IgD-negative memory B cell (primary cell): Measurements from ENCODE around the gene PRICKLE3. TPM values are rescaled to one million over a fixed set of nuclear protein-coding genes. Genes with fewer than 3 reads are reported as not detected.

Experiments used
- H3K27ac Mint-ChIP-seq, 3 donors: one replicate each; pipeline ENCODE4 v1.8.0; 2020 to 2022; ENCODE audit warnings: mild to moderate bottlenecking in 3 of 3, mixed read lengths in 3 of 3, moderate library complexity in 1 of 3
- H3K27me3 Mint-ChIP-seq: one replicate; pipeline ENCODE4 v1.8.0; 2021; ENCODE audit warnings: mixed read lengths
- H3K36me3 Mint-ChIP-seq: one replicate; pipeline ENCODE4 v1.8.0; 2020; ENCODE audit warnings: mild to moderate bottlenecking, mixed read lengths
- H3K4me1 Mint-ChIP-seq, 3 donors: one replicate each; pipeline ENCODE4 v1.8.0; 2020 to 2022; ENCODE audit warnings: mixed read lengths in 3 of 3, mild to moderate bottlenecking in 1 of 3
- H3K4me3 Mint-ChIP-seq, 4 donors: one replicate each; pipeline ENCODE4 v1.8.0; 2020 to 2022; ENCODE audit warnings: mild to moderate bottlenecking in 4 of 4, mixed read lengths in 4 of 4, moderate library complexity in 3 of 4
- H3K9me3 Mint-ChIP-seq, 3 donors: one replicate each; pipeline ENCODE4 v1.8.0; 2020 to 2021; ENCODE audit warnings: mixed read lengths in 3 of 3, mild to moderate bottlenecking in 1 of 3
- polyA plus RNA-seq: library from polyadenylated mRNA; unstranded; fragments of 300-500 nt; fragmentation: Illumina TruSeq; gene quantifications from one replicate; pipeline ENCODE4 v1.2.3, GENCODE V29; 2021

The PRICKLE3 gene
- 9.5 TPM for polyA plus RNA-seq

- H3K9me3 Mint-ChIP-seq: no peaks in the 10 kb centered on the region
- H3K4me1 Mint-ChIP-seq: peaks cover 4 to 14% (median 8%) of the 10 kb centered on the region in 3 donors
- no peaks in the 10 kb centered on the region for H3K27me3 Mint-ChIP-seq
- no peaks in the 10 kb centered on the region for H3K36me3 Mint-ChIP-seq
- H3K27ac Mint-ChIP-seq: peak within 1 kb of the TSS; percentile 76 to 98 (median 78)
- peak within 1 kb of the TSS; percentile 73 to 89 (median 88) for H3K4me3 Mint-ChIP-seq
Measured at GRCh38 chrX:49186125-49187027, at the start of gene PRICKLE3. Gene PRICKLE3, minus strand, starts transcription at chrX:49186373. Its CDS starts 76 bp downstream, at chrX:49186297.

GRCh38 chrX:49233887-49234555 is 47.8 kb upstream of the PRICKLE3 start:
- H3K4me1 Mint-ChIP-seq: peaks cover 12 to 20% (median 12%) of the 10 kb centered on the region in 3 donors
- no peaks in the 10 kb centered on the region for H3K9me3 Mint-ChIP-seq
- no peak overlapping the region for H3K4me3 Mint-ChIP-seq
- no peaks in the 10 kb centered on the region for H3K27me3 Mint-ChIP-seq
- H3K27ac Mint-ChIP-seq: no peak overlapping the region
- H3K36me3 Mint-ChIP-seq: peaks cover 1% of the 10 kb centered on the region

GRCh38 chrX:49233176-49233575 is 47.0 kb upstream of the PRICKLE3 start, which contains the start of gene CACNA1F:
Gene CACNA1F, minus strand, starts transcription at chrX:49233340. Its CDS starts 31 bp downstream, at chrX:49233309.
- peaks cover 1% of the 10 kb centered on the region for H3K36me3 Mint-ChIP-seq

GRCh38 chrX:49232525-49232924 is 46.4 kb upstream of the PRICKLE3 start:
- Mint-ChIP-seq H3K4me3 (peak overlapping the region in 1 of 4 donors; percentile 69), H3K36me3 (peaks cover 2% of the 10 kb centered on the region), H3K27me3 (no peaks in the 10 kb centered on the region), H3K27ac (peak overlapping the region in 1 of 3 donors; percentile 16), H3K9me3 (peaks cover 0 to 4% (median 0%) of the 10 kb centered on the region in 3 donors), H3K4me1 (peaks cover 12 to 20% (median 12%) of the 10 kb centered on the region in 3 donors)

More at GRCh38 chrX:49233176-49233575, 47.0 kb upstream of the PRICKLE3 start, which contains the start of gene CACNA1F:
- Mint-ChIP-seq H3K27me3 (no peaks in the 10 kb centered on the region), H3K27ac (peak within 1 kb of the TSS in 2 of 3 donors; percentile 16 to 93), H3K4me1 (peaks cover 12 to 20% (median 12%) of the 10 kb centered on the region in 3 donors), H3K9me3 (no peaks in the 10 kb centered on the region), H3K4me3 (peak within 1 kb of the TSS in 1 of 4 donors; percentile 69)

- Mint-ChIP-seq H3K4me3 (peak overlapping the region; percentile 39 to 93 (median 88)), H3K36me3 (peaks cover 4% of the 10 kb centered on the region), H3K27ac (peak overlapping the region in 2 of 3 donors; percentile 93 to 95), H3K9me3 (peaks cover 0 to 4% (median 1%) of the 10 kb centered on the region in 3 donors), H3K4me1 (peaks cover 6 to 10% (median 8%) of the 10 kb centered on the region in 3 donors), H3K27me3 (no peaks in the 10 kb centered on the region)
Measured at GRCh38 chrX:49231333-49232000, 45.3 kb upstream of the PRICKLE3 start.

GRCh38 chrX:49230500-49231232 is 44.5 kb upstream of the PRICKLE3 start:
- H3K27ac Mint-ChIP-seq: peak overlapping the region; percentile 92 to 95 (median 93)
- H3K9me3 Mint-ChIP-seq: peaks cover 0 to 4% (median 1%) of the 10 kb centered on the region in 3 donors
- H3K4me1 Mint-ChIP-seq: peaks cover 6 to 8% (median 8%) of the 10 kb centered on the region in 3 donors
- H3K4me3 Mint-ChIP-seq: peak overlapping the region; percentile 84 to 95 (median 92)
- H3K27me3 Mint-ChIP-seq: no peaks in the 10 kb centered on the region
- H3K36me3 Mint-ChIP-seq: peaks cover 4% of the 10 kb centered on the region

- Mint-ChIP-seq H3K27me3 (peaks cover 4% of the 10 kb centered on the region), H3K4me1 (peaks cover 0 to 4% (median 3%) of the 10 kb centered on the region in 3 donors), H3K27ac (no peak overlapping the region), H3K36me3 (peaks cover 4% of the 10 kb centered on the region), H3K4me3 (peak overlapping the region in 1 of 4 donors; percentile 25), H3K9me3 (peaks cover 0 to 4% (median 1%) of the 10 kb centered on the region in 3 donors)
Measured at GRCh38 chrX:49228185-49228584, 42.0 kb upstream of the PRICKLE3 start.

- Mint-ChIP-seq H3K27me3 (peaks cover 4% of the 10 kb centered on the region), H3K9me3 (peaks cover 0 to 4% (median 1%) of the 10 kb centered on the region in 3 donors), H3K4me3 (peak overlapping the region in 2 of 4 donors; percentile 13 to 25), H3K36me3 (peaks cover 3% of the 10 kb centered on the region), H3K27ac (no peak overlapping the region), H3K4me1 (peaks cover 0 to 4% (median 3%) of the 10 kb centered on the region in 3 donors)
Measured at GRCh38 chrX:49227726-49228125, 41.6 kb upstream of the PRICKLE3 start.

- Mint-ChIP-seq H3K27ac (no peak overlapping the region), H3K9me3 (peaks cover 0 to 4% (median 1%) of the 10 kb centered on the region in 3 donors), H3K36me3 (peaks cover 3% of the 10 kb centered on the region), H3K27me3 (peaks cover 4% of the 10 kb centered on the region), H3K4me1 (peaks cover 0 to 5% (median 3%) of the 10 kb centered on the region in 3 donors), H3K4me3 (no peak overlapping the region)
Measured at GRCh38 chrX:49226946-49227345, 40.8 kb upstream of the PRICKLE3 start.

- Mint-ChIP-seq H3K4me3 (no peak overlapping the region), H3K9me3 (peaks cover 0 to 4% (median 1%) of the 10 kb centered on the region in 3 donors), H3K4me1 (peaks cover 0 to 7% (median 4%) of the 10 kb centered on the region in 3 donors), H3K27me3 (peaks cover 4% of the 10 kb centered on the region), H3K27ac (no peak overlapping the region), H3K36me3 (peaks cover 3% of the 10 kb centered on the region)
Measured at GRCh38 chrX:49225858-49226257, 39.7 kb upstream of the PRICKLE3 start.

GRCh38 chrX:49221868-49222267 is 35.7 kb upstream of the PRICKLE3 start:
- Mint-ChIP-seq H3K27me3 (peaks cover 5% of the 10 kb centered on the region), H3K27ac (no peak overlapping the region), H3K36me3 (peaks cover 1% of the 10 kb centered on the region), H3K4me3 (no peak overlapping the region), H3K9me3 (peaks cover 0 to 3% (median 0%) of the 10 kb centered on the region in 3 donors), H3K4me1 (peaks cover 0 to 2% (median 2%) of the 10 kb centered on the region in 3 donors)

- no peak overlapping the region for H3K4me3 Mint-ChIP-seq
- H3K36me3 Mint-ChIP-seq: no peaks in the 10 kb centered on the region
- no peak overlapping the region for H3K27ac Mint-ChIP-seq
- peaks cover 7% of the 10 kb centered on the region for H3K27me3 Mint-ChIP-seq
- H3K9me3 Mint-ChIP-seq: peaks cover 0 to 5% (median 0%) of the 10 kb centered on the region in 3 donors
- H3K4me1 Mint-ChIP-seq: peaks cover 0 to 2% (median 2%) of the 10 kb centered on the region in 3 donors
Measured at GRCh38 chrX:49220100-49220499, 33.9 kb upstream of the PRICKLE3 start.

GRCh38 chrX:49214996-49215526 is 28.9 kb upstream of the PRICKLE3 start:
- H3K9me3 Mint-ChIP-seq: peaks cover 0 to 7% (median 0%) of the 10 kb centered on the region in 3 donors

More at GRCh38 chrX:49214996-49215526, 28.9 kb upstream of the PRICKLE3 start:
- Mint-ChIP-seq H3K4me3 (no peak overlapping the region), H3K27me3 (peaks cover 3% of the 10 kb centered on the region), H3K4me1 (peaks cover 0 to 1% (median 0%) of the 10 kb centered on the region in 3 donors), H3K36me3 (peaks cover 2% of the 10 kb centered on the region), H3K27ac (no peak overlapping the region)
